ENCODE data around the gene IFIT1. TPM values are rescaled to one million over a fixed set of nuclear protein-coding genes. Genes with fewer than 3 reads are reported as not detected.

The IFIT1 gene
- total and polyA plus RNA-seq, 2 donors (not counting 3 experiments of a cell fraction or from before 2014, with no cell fraction given) = 0.51 to 0.75 TPM

DNA sequence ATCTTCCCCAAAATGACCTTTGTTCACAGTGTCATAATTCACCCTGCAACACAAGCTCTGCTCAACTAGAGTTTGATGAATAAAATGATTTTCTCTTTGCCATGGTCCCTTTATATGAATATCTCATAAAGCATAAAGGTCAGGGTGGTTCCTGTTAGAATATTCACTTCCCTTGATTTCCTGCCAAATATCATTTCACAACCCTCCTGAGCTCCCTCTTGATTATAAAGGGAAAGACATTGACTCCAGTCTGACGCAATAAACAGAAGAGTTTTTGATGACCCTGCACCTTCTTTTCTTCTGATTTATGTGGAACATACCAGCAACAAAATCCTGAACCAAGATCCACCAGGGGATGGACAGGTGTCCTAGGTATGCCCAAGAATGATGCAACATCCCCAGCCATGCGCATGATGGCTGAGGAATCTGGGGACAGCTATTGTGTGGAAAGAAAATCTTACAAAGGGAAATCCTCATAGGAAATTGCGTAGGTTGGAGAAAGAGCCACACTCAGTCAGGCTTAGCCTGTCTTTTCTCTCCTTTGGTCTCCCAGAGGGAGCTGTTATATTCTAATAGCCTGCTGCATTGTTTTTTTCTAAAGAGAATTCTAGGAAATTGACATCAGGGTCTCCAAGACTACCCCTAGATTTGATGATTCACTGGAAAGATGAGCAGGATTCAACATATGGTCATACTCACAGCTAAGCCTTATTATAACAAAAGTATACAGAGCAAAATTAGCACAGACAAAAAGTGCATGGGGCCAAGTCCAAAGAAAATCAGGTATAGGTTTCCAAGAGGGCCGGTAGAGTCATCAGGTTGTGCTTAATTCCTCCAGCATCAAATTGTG is 45.8 kb upstream of the IFIT1 start:
- peak; percentile 21 for FAIRE-seq
- Histone ChIP-seq H4K20me1 (replicated peaks; ENCODE audit: control insufficient read depth, extremely low read depth, insufficient read depth, low read length) (no peaks in the 10 kb centered on the region), H3K9ac (replicated peaks; ENCODE audit: extremely low read depth, insufficient read depth, low read length) (no peak overlapping the region), H3K9me3 (replicated peaks; ENCODE audit: control insufficient read depth, insufficient read depth, low read length) (no peaks in the 10 kb centered on the region), H3K4me1 (ENCODE audit: control insufficient read depth, extremely low read depth, insufficient read depth, low read length) (peaks cover 7% of the 10 kb centered on the region), H3K79me2 (ENCODE audit: control insufficient read depth, insufficient read depth, low read length) (no peaks in the 10 kb centered on the region), H3K27ac (ENCODE audit: insufficient read depth, low read depth, low read length) (no peak overlapping the region), H3K4me3 (replicated peaks in 1 of 3; ENCODE audit: insufficient read depth in 1 of 3, low read depth in 1 of 3, low read length in 3 of 3) (no peak overlapping the region), H3K36me3 (ENCODE audit: control insufficient read depth in 2 of 2, extremely low read depth in 1 of 2, insufficient read depth in 2 of 2, low read length in 2 of 2) (no peaks in the 10 kb centered on the region), H3K27me3 (ENCODE audit: control insufficient read depth in 2 of 2, insufficient read depth in 2 of 2, low read length in 2 of 2) (peaks cover 0 to 5% of the 10 kb centered on the region in 2 experiments), H2AFZ (ENCODE audit: low read depth, low read length) (no peak overlapping the region), H3K4me2 (ENCODE audit: insufficient read depth, low read length) (no peak overlapping the region), H3K9me1 (replicated peaks; ENCODE audit: control insufficient read depth, extremely low read depth, insufficient read depth, low read length) (no peaks in the 10 kb centered on the region)
- intact Hi-C loops (cut with micrococcal nuclease) = loop anchor here (5.0 kb wide), 1 partner anchor 69 kb away; no protein-coding TSS in a partner anchor
- BruUV-seq (replicated peaks) = TSS peak; percentile 61
- dilution Hi-C loops (cut with MboI; ENCODE audit: extremely low pct_ligation_motif_present, low sequenced_read_pairs) = no loop called here
- DNase-seq (ENCODE audit: low read depth, low spot score) = peak; percentile 69
- CTCF ChIA-PET = interaction anchor here (0.7 to 1.9 kb wide), 4 partner anchors 16 to 65 kb away, joined by 3 to 6 read pairs (median 3); partner anchors contain the start of gene IFIT3
- TF ChIP-seq MYC (IDR thresholded peaks at IDR 0.05; ENCODE audit: low read depth, low read length) (no peak), POLR2A (IDR thresholded peaks at IDR 0.05; ENCODE audit: low read depth, low read length) (no peak), JUN (IDR thresholded peaks at IDR 0.05; ENCODE audit: borderline replicate concordance, insufficient read depth, insufficient read length, low read depth) (peak; percentile 37), FOS (IDR thresholded peaks at IDR 0.05; ENCODE audit: borderline replicate concordance, insufficient read depth, low read length) (no peak)
- POLR2A ChIA-PET = no interaction called here

DNA sequence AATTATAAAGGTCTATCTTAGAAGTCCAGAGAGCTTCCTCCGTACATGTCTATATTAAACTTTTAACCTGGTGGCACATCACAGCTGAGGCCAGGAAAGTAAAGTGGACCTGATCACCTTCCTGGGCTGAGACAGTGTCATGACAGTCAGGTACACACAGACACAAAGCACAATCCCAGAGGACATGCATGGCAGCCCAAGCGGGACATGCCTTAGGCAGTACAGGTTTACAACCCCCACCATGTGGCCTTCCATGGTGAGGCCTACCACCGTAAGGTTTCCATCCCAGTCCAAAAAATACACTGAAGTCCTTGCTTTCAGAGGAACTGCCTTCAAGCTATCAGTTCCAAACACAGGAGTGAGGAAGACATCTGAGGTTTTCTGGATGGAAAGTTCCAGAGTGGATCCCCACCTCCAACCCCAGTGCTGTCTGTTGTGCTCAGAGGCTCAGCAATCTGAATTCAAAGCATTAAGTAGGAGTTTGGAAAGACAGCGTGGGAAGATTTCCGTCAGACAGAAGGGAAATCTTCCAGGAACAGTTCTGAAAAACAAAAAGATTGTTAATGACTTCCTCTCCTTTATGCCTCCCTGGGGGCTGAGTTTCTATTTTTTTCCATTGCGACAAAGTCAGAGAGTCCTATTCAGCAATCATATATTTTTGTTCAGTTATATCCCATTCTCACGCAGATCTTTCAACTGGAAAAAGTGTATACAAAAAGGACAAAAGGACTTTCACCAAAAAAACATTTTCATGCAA is 44.5 kb upstream of the IFIT1 start:
- Histone ChIP-seq H4K20me1 (replicated peaks; ENCODE audit: control insufficient read depth, extremely low read depth, insufficient read depth, low read length) (no peaks in the 10 kb centered on the region), H3K27ac (ENCODE audit: insufficient read depth, low read depth, low read length) (no peak overlapping the region), H3K9ac (replicated peaks; ENCODE audit: extremely low read depth, insufficient read depth, low read length) (no peak overlapping the region), H3K4me2 (ENCODE audit: insufficient read depth, low read length) (no peak overlapping the region), H3K4me3 (replicated peaks in 1 of 3; ENCODE audit: insufficient read depth in 1 of 3, low read depth in 1 of 3, low read length in 3 of 3) (no peak overlapping the region), H3K79me2 (ENCODE audit: control insufficient read depth, insufficient read depth, low read length) (no peaks in the 10 kb centered on the region), H2AFZ (ENCODE audit: low read depth, low read length) (no peak overlapping the region), H3K9me1 (replicated peaks; ENCODE audit: control insufficient read depth, extremely low read depth, insufficient read depth, low read length) (no peaks in the 10 kb centered on the region), H3K36me3 (ENCODE audit: control insufficient read depth in 2 of 2, extremely low read depth in 1 of 2, insufficient read depth in 2 of 2, low read length in 2 of 2) (no peaks in the 10 kb centered on the region), H3K4me1 (ENCODE audit: control insufficient read depth, extremely low read depth, insufficient read depth, low read length) (peaks cover 13% of the 10 kb centered on the region), H3K9me3 (replicated peaks; ENCODE audit: control insufficient read depth, insufficient read depth, low read length) (no peaks in the 10 kb centered on the region), H3K27me3 (ENCODE audit: control insufficient read depth in 2 of 2, insufficient read depth in 2 of 2, low read length in 2 of 2) (peaks cover 0 to 5% of the 10 kb centered on the region in 2 experiments)
- TSS peak; percentile 34 for BruUV-seq (replicated peaks)
- intact Hi-C loops (cut with micrococcal nuclease) (loop anchor here (5.0 kb wide), 1 partner anchor 71 kb away; no protein-coding TSS in a partner anchor), dilution Hi-C loops (cut with MboI; ENCODE audit: extremely low pct_ligation_motif_present, low sequenced_read_pairs) (no loop called here)
- DNase-seq (ENCODE audit: low read depth, low spot score) (peak; percentile 75), FAIRE-seq (no peak)
- ChIA-PET POLR2A (no interaction called here), CTCF (no interaction called here)
- no peak for TF ChIP-seq EZH2 (IDR thresholded peaks at IDR 0.05; ENCODE audit: borderline replicate concordance, low read depth, low read length, severe bottlenecking)
- TF ChIP-seq MAX (IDR thresholded peaks at IDR 0.05; ENCODE audit: insufficient read depth, insufficient read length) = no peak
- no peak for TF ChIP-seq JUN (IDR thresholded peaks at IDR 0.05; ENCODE audit: borderline replicate concordance, insufficient read depth, insufficient read length, low read depth)
- TF ChIP-seq FOS (IDR thresholded peaks at IDR 0.05; ENCODE audit: borderline replicate concordance, insufficient read depth, low read length) = no peak
- no peak for TF ChIP-seq POLR2A (IDR thresholded peaks at IDR 0.05; ENCODE audit: low read depth, low read length)
- TF ChIP-seq POLR2AphosphoS5 (IDR thresholded peaks at IDR 0.05; ENCODE audit: insufficient read depth, low read depth, low read length) = no peak
- no peak for TF ChIP-seq MYC (IDR thresholded peaks at IDR 0.05; ENCODE audit: low read depth, low read length)
- TF ChIP-seq, protein P1, sequence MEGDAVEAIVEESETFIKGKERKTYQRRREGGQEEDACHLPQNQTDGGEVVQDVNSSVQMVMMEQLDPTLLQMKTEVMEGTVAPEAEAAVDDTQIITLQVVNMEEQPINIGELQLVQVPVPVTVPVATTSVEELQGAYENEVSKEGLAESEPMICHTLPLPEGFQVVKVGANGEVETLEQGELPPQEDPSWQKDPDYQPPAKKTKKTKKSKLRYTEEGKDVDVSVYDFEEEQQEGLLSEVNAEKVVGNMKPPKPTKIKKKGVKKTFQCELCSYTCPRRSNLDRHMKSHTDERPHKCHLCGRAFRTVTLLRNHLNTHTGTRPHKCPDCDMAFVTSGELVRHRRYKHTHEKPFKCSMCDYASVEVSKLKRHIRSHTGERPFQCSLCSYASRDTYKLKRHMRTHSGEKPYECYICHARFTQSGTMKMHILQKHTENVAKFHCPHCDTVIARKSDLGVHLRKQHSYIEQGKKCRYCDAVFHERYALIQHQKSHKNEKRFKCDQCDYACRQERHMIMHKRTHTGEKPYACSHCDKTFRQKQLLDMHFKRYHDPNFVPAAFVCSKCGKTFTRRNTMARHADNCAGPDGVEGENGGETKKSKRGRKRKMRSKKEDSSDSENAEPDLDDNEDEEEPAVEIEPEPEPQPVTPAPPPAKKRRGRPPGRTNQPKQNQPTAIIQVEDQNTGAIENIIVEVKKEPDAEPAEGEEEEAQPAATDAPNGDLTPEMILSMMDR (IDR thresholded peaks at IDR 0.05; ENCODE audit: extremely low read depth in 1 of 2, insufficient read depth in 1 of 2, low read depth in 1 of 2, low read length in 2 of 2) = no peak
- TF ChIP-seq GATA2 (IDR thresholded peaks at IDR 0.05; ENCODE audit: insufficient read depth, insufficient read length, low read depth, low read length) = no peak

All from endothelial cell of umbilical vein (primary cell).